PC-9 (cell line): ENCODE data around the gene ZMYM2. TPM values are rescaled to one million over a fixed set of nuclear protein-coding genes. Genes with fewer than 3 reads are reported as not detected.

Experiments used
- BruUV-seq: library from RNA; stranded (reverse); fragments of 400-500 nt; replicated peaks from 2 replicates; lab custom pipeline; 2021; lab: Mats Ljungman, UMichigan
- CTCF ChIA-PET: fragments of 300-600 bp; sonication (Branson Sonifier 250); formaldehyde crosslinking; loops from one replicate; lab custom pipeline; 2022; ENCODE audit warnings: antibody characterized with exemption; lab: Charles Lee
- POLR2A ChIA-PET: fragments of 300-600 bp; sonication (Branson Sonifier 250); formaldehyde crosslinking; loops from one replicate; lab custom pipeline; 2022; ENCODE audit warnings: antibody characterized with exemption; ENCODE audit not compliant: unreplicated experiment; lab: Charles Lee
- DNase-seq, 2 experiments: peaks; one replicate each; pipeline versions ENCODE4 v3.0.0 to v3.0.0-alpha.2; 2015 to 2022; ENCODE audit warnings: mixed read lengths in 1 of 2
- H2AFZ ChIP-seq: fragments of 200-600 bp; sonication (generic); 2 replicates; pipeline ENCODE4 v1.8.1; 2017; ENCODE audit warnings: antibody characterized with exemption
- H3F3A ChIP-seq: fragments of 200-600 bp; sonication (generic); 2 replicates; pipeline ENCODE4 v1.8.1; 2017; ENCODE audit warnings: antibody characterized with exemption, mild to moderate bottlenecking, low read depth; ENCODE audit not compliant: insufficient read depth
- H3K27ac ChIP-seq: fragments of 200-600 bp; sonication (generic); 2 replicates; pipeline ENCODE4 v1.6.1; 2016; ENCODE audit warnings: mixed run types
- H3K27me3 ChIP-seq: fragments of 200-600 bp; sonication (generic); 2 replicates; pipeline ENCODE4 v1.6.1; 2016; ENCODE audit warnings: low read depth, mixed run types; ENCODE audit not compliant: insufficient read depth
- H3K36me3 ChIP-seq: fragments of 200-600 bp; sonication (generic); 2 replicates; pipeline ENCODE4 v1.6.1; 2016; ENCODE audit warnings: low read depth, mixed run types
- H3K4me1 ChIP-seq: fragments of 200-600 bp; sonication (generic); replicated peaks from 2 replicates; pipeline ENCODE4 v1.6.1; 2016; ENCODE audit warnings: mixed run types; ENCODE audit not compliant: insufficient read depth
- H3K4me2 ChIP-seq: fragments of 200-600 bp; sonication (generic); 2 replicates; pipeline ENCODE4 v1.6.1; 2017; ENCODE audit warnings: mixed run types
- H3K4me3 ChIP-seq: fragments of 200-600 bp; sonication (generic); 2 replicates; pipeline ENCODE4 v1.6.1; 2016; ENCODE audit warnings: mixed run types
- H3K79me2 ChIP-seq: fragments of 200-600 bp; sonication (generic); 2 replicates; pipeline ENCODE4 v1.6.1; 2017; ENCODE audit warnings: low read depth, mixed run types
- H3K9me2 ChIP-seq: fragments of 200-600 bp; sonication (generic); 2 replicates; pipeline ENCODE4 v1.8.1; 2017; ENCODE audit warnings: mild to moderate bottlenecking; ENCODE audit not compliant: insufficient read depth
- H3K9me3 ChIP-seq: fragments of 200-600 bp; sonication (generic); 2 replicates; pipeline ENCODE4 v1.8.1; 2016; ENCODE audit warnings: low read depth; ENCODE audit not compliant: insufficient read depth
- H4K20me1 ChIP-seq: fragments of 200-600 bp; sonication (generic); 2 replicates; pipeline ENCODE4 v1.8.1; 2017; ENCODE audit not compliant: insufficient read depth
- CTCF ChIP-seq: fragments of 200-600 bp; sonication (generic); conservative IDR thresholded peaks from 2 replicates; pipeline ENCODE4 v1.6.1; 2017; ENCODE audit warnings: mixed run types, antibody characterized with exemption, mild to moderate bottlenecking, moderate library complexity
- EZH2 ChIP-seq: fragments of 200-600 bp; sonication (generic); IDR thresholded peaks from 2 replicates; pipeline ENCODE4 v1.8.0; 2017; ENCODE audit warnings: antibody characterized with exemption, low read depth
- intact Hi-C: fragments of 100-400 bp; cut with micrococcal nuclease; formaldehyde crosslinking; loops from one replicate; pipeline ENCODE4 v1.10.0; 2022; ENCODE audit not compliant: unreplicated experiment
- total RNA-seq: library from RNA; stranded (reverse); gene quantifications from 2 replicates; pipeline ENCODE4 v1.2.3, GENCODE V29; 2021

ZMYM2 gene
- total RNA-seq, 1 experiment from 2014 or later = 55.1 TPM

- POLR2A ChIA-PET = no interaction called here
Measured at GRCh38 chr13:20109037-20109436, 150.5 kb downstream of the ZMYM2 start.

DNA sequence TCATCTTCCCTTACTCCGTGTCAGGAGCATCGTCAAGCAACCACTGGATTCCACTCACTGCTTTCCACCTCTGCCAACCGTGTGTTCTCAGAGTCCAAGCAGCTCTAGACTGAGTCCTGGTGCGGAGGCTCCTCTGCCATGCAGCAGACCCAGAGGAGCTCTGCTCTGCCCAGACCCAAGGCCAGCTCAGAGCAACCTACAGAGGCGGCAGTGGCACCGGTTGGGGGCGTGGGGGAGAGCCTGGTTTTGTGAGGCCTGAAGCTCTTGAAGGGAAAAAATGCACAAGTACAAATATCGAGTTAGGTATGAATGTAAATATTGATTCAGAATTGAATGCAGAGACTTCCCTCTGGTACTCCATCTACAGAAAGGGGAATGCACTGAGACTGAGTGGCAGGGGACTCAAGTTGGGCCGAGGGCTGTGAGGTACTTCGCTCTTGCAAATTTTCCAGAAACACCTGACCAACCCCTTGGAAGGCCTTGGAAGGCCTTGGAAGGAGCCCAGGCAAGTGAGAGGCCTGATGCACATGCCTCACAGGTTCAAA is 155.6 kb downstream of the ZMYM2 start:
- Histone ChIP-seq H3K9me3 (no peaks in the 10 kb centered on the region), H3K27me3 (no peaks in the 10 kb centered on the region), H3K79me2 (no peaks in the 10 kb centered on the region), H3F3A (peaks cover 1% of the 10 kb centered on the region; the same call in 1 of the 2 replicates), H3K9me2 (no peaks in the 10 kb centered on the region), H2AFZ (no peak overlapping the region), H3K4me2 (no peak overlapping the region), H3K4me1 (no peaks in the 10 kb centered on the region; the same call in 1 of the 2 replicates), H3K27ac (no peak overlapping the region), H3K36me3 (no peaks in the 10 kb centered on the region), H3K4me3 (no peak overlapping the region), H4K20me1 (no peaks in the 10 kb centered on the region)
- ChIA-PET CTCF (no interaction called here), POLR2A (no interaction called here)
- no peak for TF ChIP-seq EZH2
- no peak for TF ChIP-seq CTCF
- intact Hi-C loops = no loop called here
- no peak for DNase-seq
- no TSS peak for BruUV-seq

More at GRCh38 chr13:20109037-20109436, 150.5 kb downstream of the ZMYM2 start:
- H4K20me1 ChIP-seq = no peaks in the 10 kb centered on the region
- H3K4me3 ChIP-seq = no peak overlapping the region
- TF ChIP-seq CTCF = no peak
- TF ChIP-seq EZH2 = no peak
- no peak overlapping the region for H2AFZ ChIP-seq
- H3K4me2 ChIP-seq = no peak overlapping the region
- no peaks in the 10 kb centered on the region for H3K9me2 ChIP-seq
- H3K27ac ChIP-seq = no peak overlapping the region
- CTCF ChIA-PET = no interaction called here
- no peaks in the 10 kb centered on the region for H3F3A ChIP-seq
- no peaks in the 10 kb centered on the region for H3K36me3 ChIP-seq
- no peaks in the 10 kb centered on the region for H3K4me1 ChIP-seq
- no TSS peak for BruUV-seq
- H3K79me2 ChIP-seq = no peaks in the 10 kb centered on the region
- DNase-seq = no peak
- H3K9me3 ChIP-seq = no peaks in the 10 kb centered on the region
- intact Hi-C loops = no loop called here
- H3K27me3 ChIP-seq = no peaks in the 10 kb centered on the region

GRCh38 chr13:20116213-20116612 is 157.7 kb downstream of the ZMYM2 start:
- Histone ChIP-seq H3K9me2 (no peaks in the 10 kb centered on the region), H3K79me2 (no peaks in the 10 kb centered on the region), H2AFZ (no peak overlapping the region), H3K4me2 (no peak overlapping the region), H3F3A (peaks cover 18% of the 10 kb centered on the region), H4K20me1 (no peaks in the 10 kb centered on the region), H3K27ac (no peak overlapping the region), H3K9me3 (no peaks in the 10 kb centered on the region), H3K4me3 (no peak overlapping the region), H3K27me3 (no peaks in the 10 kb centered on the region), H3K36me3 (no peaks in the 10 kb centered on the region), H3K4me1 (peaks cover 9% of the 10 kb centered on the region)
- BruUV-seq = no TSS peak
- intact Hi-C loops = no loop called here
- CTCF ChIA-PET = no interaction called here
- POLR2A ChIA-PET = no interaction called here
- no peak for TF ChIP-seq EZH2
- DNase-seq = no peak
